COLO668 (cell line): ENCODE measurements around the gene PXDN.
"Not testable (repeated sequence)": the region's sequence is repeated elsewhere in the genome, so short reads cannot be mapped to it uniquely, and the experiment has no call there.

Experiments
- DNase-seq: peaks from one replicate; lab custom pipeline; 2025; ENCODE audit not compliant: unreplicated experiment; lab: John Stamatoyannopoulos, UW

PXDN gene

GRCh38 chr2:1705557-1706076 lies 38.7 kb downstream of the PXDN start:
- DNase-seq = no peak

- no peak for DNase-seq
These were observed 39.4 kb downstream of the PXDN start for GRCh38 chr2:1704631-1705556.

GRCh38 chr2:1702186-1702565 lies 42.1 kb downstream of the PXDN start:
- no peak for DNase-seq

GRCh38 chr2:1701556-1702185 lies 42.6 kb downstream of the PXDN start:
- DNase-seq = no peak

- no peak for DNase-seq
These were observed 43.3 kb downstream of the PXDN start for GRCh38 chr2:1701020-1701419.

GRCh38 chr2:1700427-1700826 lies 43.9 kb downstream of the PXDN start:
- DNase-seq = not testable (repeated sequence)

- DNase-seq = no peak
These were observed 45.9 kb downstream of the PXDN start for GRCh38 chr2:1698188-1698945.

- no peak for DNase-seq
These were observed 46.7 kb downstream of the PXDN start for GRCh38 chr2:1697601-1698000.

GRCh38 chr2:1696472-1696871 lies 47.8 kb downstream of the PXDN start:
- DNase-seq = no peak

GRCh38 chr2:1694371-1695271 lies 49.7 kb downstream of the PXDN start:
- no peak for DNase-seq

GRCh38 chr2:1693723-1694122 lies 50.6 kb downstream of the PXDN start:
- no peak for DNase-seq

- DNase-seq = no peak
These were observed 52.0 kb downstream of the PXDN start for GRCh38 chr2:1692342-1692741.

- no peak for DNase-seq
These were observed 52.9 kb downstream of the PXDN start for GRCh38 chr2:1691366-1691765.

- DNase-seq = no peak
These were observed 54.1 kb downstream of the PXDN start for GRCh38 chr2:1690056-1690775.

- DNase-seq = no peak
These were observed 55.5 kb downstream of the PXDN start for GRCh38 chr2:1688859-1689258.

GRCh38 chr2:1688161-1688560 lies 56.2 kb downstream of the PXDN start:
- DNase-seq = no peak

GRCh38 chr2:1687254-1687653 lies 57.1 kb downstream of the PXDN start:
- DNase-seq = no peak

GRCh38 chr2:1686784-1687105 lies 57.6 kb downstream of the PXDN start:
- DNase-seq = no peak

- DNase-seq = no peak
These were observed 58.1 kb downstream of the PXDN start for GRCh38 chr2:1685957-1686783.
